ENCODE data around the gene EXOG. TPM values are rescaled to one million over a fixed set of nuclear protein-coding genes. Genes with fewer than 3 reads are reported as not detected.
A peak's percentile ranks its signal among the peaks of the same experiment; 100 is the strongest.

Gene EXOG
- total and polyA plus RNA-seq, 4 donors, result 3.1 to 16.5 (median 11.1) TPM

- Histone ChIP-seq H3K4me1 (ENCODE audit: control insufficient read depth in 5 of 5, insufficient read depth in 5 of 5, low read length in 5 of 5) (no peaks in the 10 kb centered on the region), H3K36me3 (ENCODE audit: control insufficient read depth in 4 of 4, insufficient read depth in 4 of 4, low read length in 4 of 4) (no peaks in the 10 kb centered on the region), H3K27ac (ENCODE audit: low read depth in 1 of 2, low read length in 1 of 2) (peak overlapping the region in 1 of 2 donors; percentile 66), H3K27me3 (ENCODE audit: control insufficient read depth in 3 of 3, insufficient read depth in 3 of 3, low read length in 2 of 3) (no peaks in the 10 kb centered on the region), H3K9ac (ENCODE audit: insufficient read depth in 1 of 2, low read length in 2 of 2) (no peak overlapping the region), H3K9me3 (ENCODE audit: control insufficient read depth in 4 of 4, insufficient read depth in 3 of 4, low read length in 3 of 4) (peaks cover 0 to 3% (median 0%) of the 10 kb centered on the region in 4 donors), H3K4me3 (no peak overlapping the region)
- DNase-seq, result peak in 1 of 3 donors; percentile 47
- no peak for TF ChIP-seq CTCF (IDR thresholded peaks at IDR 0.05; ENCODE audit: control extremely low read depth, extremely low read depth)
- WGBS, 2 donors, result 82 to 84% methylated on average over 9 of the region's 9 CpGs
- ATAC-seq (ENCODE audit: insufficient read depth, low FRiP score), result no peak
Observed at GRCh38 chr3:38549082-38549481, 52.9 kb downstream of the EXOG start.

- Histone ChIP-seq H3K27ac (ENCODE audit: low read depth in 1 of 2, low read length in 1 of 2) (peak overlapping the region in 1 of 2 donors; percentile 6), H3K27me3 (ENCODE audit: control insufficient read depth in 3 of 3, insufficient read depth in 3 of 3, low read length in 2 of 3) (no peaks in the 10 kb centered on the region), H3K9ac (ENCODE audit: insufficient read depth in 1 of 2, low read length in 2 of 2) (no peak overlapping the region), H3K9me3 (ENCODE audit: control insufficient read depth in 4 of 4, insufficient read depth in 3 of 4, low read length in 3 of 4) (peaks cover 0 to 3% (median 0%) of the 10 kb centered on the region in 4 donors), H3K36me3 (ENCODE audit: control insufficient read depth in 4 of 4, insufficient read depth in 4 of 4, low read length in 4 of 4) (no peaks in the 10 kb centered on the region), H3K4me1 (ENCODE audit: control insufficient read depth in 5 of 5, insufficient read depth in 5 of 5, low read length in 5 of 5) (no peaks in the 10 kb centered on the region), H3K4me3 (no peak overlapping the region)
- no peak for TF ChIP-seq CTCF (IDR thresholded peaks at IDR 0.05; ENCODE audit: control extremely low read depth, extremely low read depth)
- ATAC-seq (ENCODE audit: insufficient read depth, low FRiP score) (no peak), DNase-seq (no peak)
- 90 to 97% methylated on average over 7 of the region's 7 CpGs for WGBS, 2 donors
Observed at GRCh38 chr3:38549486-38549885, 53.3 kb downstream of the EXOG start.

GRCh38 chr3:38549957-38550840, 54.1 kb downstream of the EXOG start:
- 96% methylated on average over 33 of the region's 33 CpGs for WGBS, 2 donors
- DNase-seq (no peak), ATAC-seq (ENCODE audit: insufficient read depth, low FRiP score) (no peak)
- H3K27ac ChIP-seq (ENCODE audit: low read depth in 1 of 2, low read length in 1 of 2), result no peak overlapping the region
- no peak overlapping the region for H3K9ac ChIP-seq (ENCODE audit: insufficient read depth in 1 of 2, low read length in 2 of 2)
- no peaks in the 10 kb centered on the region for H3K36me3 ChIP-seq (ENCODE audit: control insufficient read depth in 4 of 4, insufficient read depth in 4 of 4, low read length in 4 of 4)
- no peak for TF ChIP-seq CTCF (IDR thresholded peaks at IDR 0.05; ENCODE audit: control extremely low read depth, extremely low read depth)
- no peak overlapping the region for H3K4me3 ChIP-seq
- no peaks in the 10 kb centered on the region for H3K27me3 ChIP-seq (ENCODE audit: control insufficient read depth in 3 of 3, insufficient read depth in 3 of 3, low read length in 2 of 3)
- H3K9me3 ChIP-seq (ENCODE audit: control insufficient read depth in 4 of 4, insufficient read depth in 3 of 4, low read length in 3 of 4), result peaks cover 0 to 3% (median 0%) of the 10 kb centered on the region in 4 donors
- H3K4me1 ChIP-seq (ENCODE audit: control insufficient read depth in 5 of 5, insufficient read depth in 5 of 5, low read length in 5 of 5), result no peaks in the 10 kb centered on the region

All from lung (tissue), 12 donors.